B cell (primary cell): Measurements from ENCODE around the gene RAC2.

Source experiments
- CTCF ChIP-seq: fragments of 200-600 bp; IDR thresholded peaks from one replicate; pipeline ENCODE4 v1.8.0; 2022; ENCODE audit warnings: antibody characterized with exemption, mild to moderate bottlenecking
- EZH2 ChIP-seq: IDR thresholded peaks from 2 replicates; pipeline ENCODE4 v1.6.1; 2012; ENCODE audit warnings: borderline replicate concordance, low read depth, mild to moderate bottlenecking, moderate library complexity, low read length; ENCODE audit not compliant: insufficient read depth, poor library complexity, severe bottlenecking

- TF ChIP-seq CTCF = no peak
- no peak for TF ChIP-seq EZH2
These were observed 47.7 kb upstream of the RAC2 start for GRCh38 chr22:37291559-37292298.
